ENCODE data around the gene SOWAHC. TPM values are rescaled to one million over a fixed set of nuclear protein-coding genes. Genes with fewer than 3 reads are reported as not detected.

SOWAHC gene
- total and polyA plus RNA-seq, 2 donors (not counting 3 experiments of a cell fraction or from before 2014, with no cell fraction given): 1.0 to 4.1 TPM

- H3K27ac ChIP-seq (ENCODE audit: insufficient read depth, low read depth, low read length): no peak overlapping the region
- no peaks in the 10 kb centered on the region for H3K4me1 ChIP-seq (ENCODE audit: control insufficient read depth, extremely low read depth, insufficient read depth, low read length)
- ChIA-PET CTCF (interaction anchor here (0.7 to 1.4 kb wide), 3 partner anchors 76 to 404 kb away, joined by 3 to 4 read pairs (median 4); no protein-coding TSS in a partner anchor), POLR2A (no interaction called here)
- H3K79me2 ChIP-seq (ENCODE audit: control insufficient read depth, insufficient read depth, low read length): no peaks in the 10 kb centered on the region
- H3K4me3 ChIP-seq (replicated peaks in 1 of 3; ENCODE audit: insufficient read depth in 1 of 3, low read depth in 1 of 3, low read length in 3 of 3): no peak overlapping the region
- no TSS peak for BruUV-seq (replicated peaks)
- H2AFZ ChIP-seq (ENCODE audit: low read depth, low read length): no peak overlapping the region
- H3K9me3 ChIP-seq (replicated peaks; ENCODE audit: control insufficient read depth, insufficient read depth, low read length): no peaks in the 10 kb centered on the region
- no peak overlapping the region for H3K9ac ChIP-seq (replicated peaks; ENCODE audit: extremely low read depth, insufficient read depth, low read length)
- dilution Hi-C loops (cut with MboI; ENCODE audit: extremely low pct_ligation_motif_present, low sequenced_read_pairs): no loop called here
- DNase-seq (ENCODE audit: low read depth, low spot score) (peak; percentile 42), FAIRE-seq (peak; percentile 4)
- H3K27me3 ChIP-seq (ENCODE audit: control insufficient read depth in 2 of 2, insufficient read depth in 2 of 2, low read length in 2 of 2): peaks cover 6 to 19% of the 10 kb centered on the region in 2 experiments
- TF ChIP-seq MAX (IDR thresholded peaks at IDR 0.05; ENCODE audit: insufficient read depth, insufficient read length) (no peak), JUN (IDR thresholded peaks at IDR 0.05; ENCODE audit: borderline replicate concordance, insufficient read depth, insufficient read length, low read depth) (peak; percentile 34), CTCF (IDR thresholded peaks at IDR 0.05; ENCODE audit: extremely low read depth in 1 of 2, insufficient read depth in 1 of 2, low read depth in 1 of 2, low read length in 2 of 2) (no peak)
- no peaks in the 10 kb centered on the region for H3K9me1 ChIP-seq (replicated peaks; ENCODE audit: control insufficient read depth, extremely low read depth, insufficient read depth, low read length)
- intact Hi-C loops (cut with micrococcal nuclease): no loop called here
- no peak overlapping the region for H3K4me2 ChIP-seq (ENCODE audit: insufficient read depth, low read length)
- H4K20me1 ChIP-seq (replicated peaks; ENCODE audit: control insufficient read depth, extremely low read depth, insufficient read depth, low read length): no peaks in the 10 kb centered on the region
- H3K36me3 ChIP-seq (ENCODE audit: control insufficient read depth in 2 of 2, extremely low read depth in 1 of 2, insufficient read depth in 2 of 2, low read length in 2 of 2): no peaks in the 10 kb centered on the region
Observed at GRCh38 chr2:109660046-109660860, 46.1 kb downstream of the SOWAHC start.

All from endothelial cell of umbilical vein (primary cell).